GM12878 (cell line): ENCODE data around the gene ZNF248. TPM values are rescaled to one million over a fixed set of nuclear protein-coding genes. Genes with fewer than 3 reads are reported as not detected.

Experiments
- ATF2 ChIP-seq: IDR thresholded peaks from 2 replicates; pipeline ENCODE4 v1.6.1; 2012; ENCODE audit warnings: low read length, inconsistent platforms
- ELK1 ChIP-seq: IDR thresholded peaks from 2 replicates; pipeline ENCODE4 v1.6.1; 2012; ENCODE audit warnings: low read depth, low read length, improper control_type of control experiment
- EP300 ChIP-seq, 2 experiments: fragments of 150-350 bp in 1 of 2; IDR thresholded peaks; 2 replicates each; pipeline ENCODE4 v1.6.1; 2011 to 2012; ENCODE audit warnings: low read depth in 2 of 2, low read length in 2 of 2, borderline replicate concordance in 1 of 2, improper control_type of control experiment in 1 of 2, inconsistent platforms in 1 of 2; ENCODE audit not compliant: control insufficient read depth in 1 of 2
- ETV6 ChIP-seq, 2 experiments: fragments of 450-650 bp in 1 of 2; IDR thresholded peaks in 1 of 2; conservative IDR thresholded peaks in 1 of 2; 2 replicates each; pipeline ENCODE4 v1.6.1; 2014; ENCODE audit warnings: antibody characterized with exemption in 1 of 2, borderline replicate concordance in 1 of 2, low read depth in 1 of 2, mild to moderate bottlenecking in 1 of 2, moderate library complexity in 1 of 2
- JUND ChIP-seq: IDR thresholded peaks from 2 replicates; pipeline ENCODE4 v1.6.1; 2012; ENCODE audit warnings: low read depth, mild to moderate bottlenecking, low read length, improper control_type of control experiment, moderate library complexity
- MTA2 ChIP-seq: fragments of 450-650 bp; IDR thresholded peaks from 2 replicates; pipeline ENCODE4 v1.6.1; 2016; ENCODE audit warnings: low read depth, mild to moderate bottlenecking, moderate library complexity
- NFYA ChIP-seq: IDR thresholded peaks from 2 replicates; pipeline ENCODE4 v1.6.1; 2011; ENCODE audit warnings: low read depth, mild to moderate bottlenecking, low read length, improper control_type of control experiment, borderline replicate concordance
- PKNOX1 ChIP-seq: fragments of 450-650 bp; IDR thresholded peaks from 2 replicates; pipeline ENCODE4 v1.6.1; 2016; ENCODE audit warnings: mild to moderate bottlenecking
- POLR2A ChIP-seq: IDR thresholded peaks from 2 replicates; pipeline ENCODE4 v1.6.1; 2011; ENCODE audit warnings: low read depth, mild to moderate bottlenecking, low read length
- SMAD1 ChIP-seq: fragments of 450-650 bp; IDR thresholded peaks from 2 replicates; pipeline ENCODE4 v1.6.1; 2018; ENCODE audit warnings: mild to moderate bottlenecking, low read depth; ENCODE audit not compliant: partially characterized antibody
- SMARCA5 ChIP-seq: fragments of 450-650 bp; IDR thresholded peaks from 2 replicates; pipeline ENCODE4 v1.6.1; 2017; ENCODE audit warnings: mild to moderate bottlenecking
- SRF ChIP-seq, 2 experiments: IDR thresholded peaks; 2 replicates each; pipeline ENCODE4 v1.6.1; 2011; ENCODE audit warnings: low read depth in 2 of 2, low read length in 2 of 2, mild to moderate bottlenecking in 1 of 2, moderate library complexity in 1 of 2
- STAT3 ChIP-seq: IDR thresholded peaks from 2 replicates; pipeline ENCODE4 v1.6.1; 2011; ENCODE audit warnings: low read depth, low read length, improper control_type of control experiment
- SUZ12 ChIP-seq: fragments of 200-600 bp; sonication (generic); IDR thresholded peaks from one replicate; pipeline ENCODE4 v1.6.1; 2018; ENCODE audit warnings: antibody characterized with exemption, mild to moderate bottlenecking; ENCODE audit not compliant: unreplicated experiment
- USF1 ChIP-seq: IDR thresholded peaks from 2 replicates; pipeline ENCODE4 v1.6.1; 2011; ENCODE audit warnings: borderline replicate concordance, low read depth, mild to moderate bottlenecking, moderate library complexity, mixed read lengths, low read length; ENCODE audit not compliant: insufficient read depth; ENCODE audit errors: extremely low read length
- USF2 ChIP-seq: IDR thresholded peaks from 2 replicates; pipeline ENCODE4 v1.6.1; 2011; ENCODE audit warnings: low read depth, low read length, improper control_type of control experiment, borderline replicate concordance
- ZBTB33 ChIP-seq: fragments of 450-650 bp; IDR thresholded peaks from 2 replicates; pipeline ENCODE4 v1.6.1; 2017; ENCODE audit warnings: mild to moderate bottlenecking
- ZNF217 ChIP-seq: fragments of 450-650 bp; IDR thresholded peaks from 2 replicates; pipeline ENCODE4 v1.6.1; 2017; ENCODE audit warnings: antibody characterized with exemption, mild to moderate bottlenecking
- polyA plus RNA-seq, 11 experiments: library from polyadenylated mRNA; depleted of rRNA in 4 of 11; unstranded in 6 of 11; stranded (reverse) in 5 of 11; fragments of >200 nt; fragmentation: Nextera tagmentation in 4 of 11; fragmentation: Illumina TruSeq in 1 of 11; extraction: Ambion mirVana in 4 of 11; extraction: Trizol in 1 of 11; gene quantifications; 1 replicate in 1 of 11; 2 replicates in 10 of 11; pipeline versions ENCODE4 v1.2.1 to v1.2.3, GENCODE V29; 2011 to 2016; ENCODE audit warnings: inconsistent platforms in 2 of 11, missing spikeins in 2 of 11, low read depth in 1 of 11
- total RNA-seq, 4 experiments: library from RNA; depleted of rRNA in 3 of 4; stranded (reverse); fragments of >200 nt in 3 of 4; fragmentation: Illumina TruSeq in 1 of 4; extraction: Trizol in 1 of 4; gene quantifications; 2 replicates each; pipeline versions ENCODE4 v1.2.1 to v1.2.3, GENCODE V29; 2013 to 2021

ZNF248 gene
- total and polyA plus RNA-seq, 10 of the 15 experiments (the other 5 are each of a cell fraction or from before 2014, with no cell fraction given), result 2.0 to 16.3 (median 8.9) TPM

GRCh38 chr10:37865957-37866803 is 8.8 kb upstream of the ZNF248 start (continued):
- no peak for TF ChIP-seq USF2
- TF ChIP-seq SMARCA5, result no peak
- TF ChIP-seq EP300 (IDR thresholded peaks at IDR 0.05; ENCODE audit: borderline replicate concordance in 1 of 2, control insufficient read depth in 1 of 2, low read depth in 2 of 2, low read length in 2 of 2), result peak in 1 of 2 experiments; percentile 51; a peak in 1 of 4 replicates
- no peak for TF ChIP-seq STAT3
- TF ChIP-seq ZNF217, result 0 out of 2 replicates have a peak, but pooled peaks have one; percentile 50
- no peak for TF ChIP-seq USF1
- TF ChIP-seq NFYA, result no peak
- TF ChIP-seq SRF (IDR thresholded peaks at IDR 0.05; ENCODE audit: low read depth in 2 of 2, low read length in 2 of 2), result no peak
- no peak for TF ChIP-seq ELK1
- no peak for TF ChIP-seq ZBTB33
- TF ChIP-seq JUND, result no peak
- TF ChIP-seq ATF2, result no peak
- peak; percentile 77 for TF ChIP-seq MTA2
- no peak for TF ChIP-seq SUZ12
- TF ChIP-seq POLR2A, result no peak
- no peak for TF ChIP-seq ETV6 (conservative IDR thresholded peaks at IDR 0.05 in 1 of 2, IDR thresholded peaks at IDR 0.05 in 1 of 2; ENCODE audit: borderline replicate concordance in 1 of 2, low read depth in 1 of 2)
- no peak for TF ChIP-seq SMAD1
- TF ChIP-seq PKNOX1, result no peak
